ENCODE data around the gene KLHL12. TPM values are rescaled to one million over a fixed set of nuclear protein-coding genes. Genes with fewer than 3 reads are reported as not detected.

The KLHL12 gene
- polyA plus RNA-seq, 1 experiment: 22.7 TPM

DNA sequence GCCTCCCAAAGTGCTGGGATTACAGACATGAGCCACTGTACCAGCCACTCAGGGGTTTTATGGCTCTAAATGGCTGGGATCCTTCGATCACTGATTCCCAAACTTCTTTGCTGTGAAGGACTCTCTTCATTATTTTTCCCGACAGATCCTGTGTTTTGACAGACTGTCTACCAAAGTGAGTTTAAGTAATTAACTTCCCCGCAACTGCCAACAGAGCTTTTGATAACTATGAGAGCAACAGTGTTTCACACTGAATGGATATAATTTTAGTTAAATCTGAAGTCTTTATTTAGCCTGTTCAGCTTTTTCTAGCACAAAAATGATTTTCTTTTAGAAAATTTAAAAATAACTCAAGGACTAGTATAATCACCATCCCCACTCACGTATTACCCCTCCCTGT is 25.5 kb downstream of the KLHL12 start:
- TF ChIP-seq, protein P1, sequence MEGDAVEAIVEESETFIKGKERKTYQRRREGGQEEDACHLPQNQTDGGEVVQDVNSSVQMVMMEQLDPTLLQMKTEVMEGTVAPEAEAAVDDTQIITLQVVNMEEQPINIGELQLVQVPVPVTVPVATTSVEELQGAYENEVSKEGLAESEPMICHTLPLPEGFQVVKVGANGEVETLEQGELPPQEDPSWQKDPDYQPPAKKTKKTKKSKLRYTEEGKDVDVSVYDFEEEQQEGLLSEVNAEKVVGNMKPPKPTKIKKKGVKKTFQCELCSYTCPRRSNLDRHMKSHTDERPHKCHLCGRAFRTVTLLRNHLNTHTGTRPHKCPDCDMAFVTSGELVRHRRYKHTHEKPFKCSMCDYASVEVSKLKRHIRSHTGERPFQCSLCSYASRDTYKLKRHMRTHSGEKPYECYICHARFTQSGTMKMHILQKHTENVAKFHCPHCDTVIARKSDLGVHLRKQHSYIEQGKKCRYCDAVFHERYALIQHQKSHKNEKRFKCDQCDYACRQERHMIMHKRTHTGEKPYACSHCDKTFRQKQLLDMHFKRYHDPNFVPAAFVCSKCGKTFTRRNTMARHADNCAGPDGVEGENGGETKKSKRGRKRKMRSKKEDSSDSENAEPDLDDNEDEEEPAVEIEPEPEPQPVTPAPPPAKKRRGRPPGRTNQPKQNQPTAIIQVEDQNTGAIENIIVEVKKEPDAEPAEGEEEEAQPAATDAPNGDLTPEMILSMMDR (IDR thresholded peaks at IDR 0.05; ENCODE audit: insufficient read depth, low read depth, low read length): no peak
- POLR2A ChIA-PET: no interaction called here
- no peak for DNase-seq (ENCODE audit: low read depth)
- no peak overlapping the region for H3K4me3 ChIP-seq (ENCODE audit: low read depth, low read length)
- no peaks in the 10 kb centered on the region for H3K27me3 ChIP-seq (ENCODE audit: control insufficient read depth, insufficient read depth, low read length)
- peaks cover 3% of the 10 kb centered on the region for H3K36me3 ChIP-seq (ENCODE audit: control insufficient read depth, insufficient read depth, low read length)
- CTCF ChIA-PET: no interaction called here

DNA sequence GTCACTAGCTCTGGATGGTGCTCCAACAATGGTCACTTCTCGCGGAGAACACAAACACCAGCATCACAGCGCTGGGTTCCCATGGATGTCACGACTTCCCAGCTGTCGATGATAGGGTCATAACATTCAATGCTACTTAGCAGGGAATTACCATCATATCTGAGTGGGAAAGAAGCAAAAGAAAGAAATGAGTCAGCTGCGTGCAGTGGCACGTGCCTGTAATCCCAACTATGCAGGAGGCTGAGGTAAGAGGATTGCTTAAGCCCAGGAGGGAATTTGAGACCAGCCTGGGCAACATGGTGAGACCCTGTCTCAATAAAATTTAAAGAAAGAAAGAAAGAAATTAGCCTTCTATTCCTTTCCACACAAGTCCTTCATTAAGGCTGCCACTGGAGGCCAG is 34.5 kb downstream of the KLHL12 start:
- ChIA-PET CTCF (interaction anchor here (1.0 kb wide), 1 partner anchor 11 kb away, joined by 3 read pairs; no protein-coding TSS in a partner anchor), POLR2A (no interaction called here)
- H3K36me3 ChIP-seq (ENCODE audit: control insufficient read depth, insufficient read depth, low read length): peaks cover 12% of the 10 kb centered on the region
- no peak for DNase-seq (ENCODE audit: low read depth)
- no peak overlapping the region for H3K4me3 ChIP-seq (ENCODE audit: low read depth, low read length)
- TF ChIP-seq, protein P1 (IDR thresholded peaks at IDR 0.05; ENCODE audit: insufficient read depth, low read depth, low read length): no peak
- no peaks in the 10 kb centered on the region for H3K27me3 ChIP-seq (ENCODE audit: control insufficient read depth, insufficient read depth, low read length)

DNA sequence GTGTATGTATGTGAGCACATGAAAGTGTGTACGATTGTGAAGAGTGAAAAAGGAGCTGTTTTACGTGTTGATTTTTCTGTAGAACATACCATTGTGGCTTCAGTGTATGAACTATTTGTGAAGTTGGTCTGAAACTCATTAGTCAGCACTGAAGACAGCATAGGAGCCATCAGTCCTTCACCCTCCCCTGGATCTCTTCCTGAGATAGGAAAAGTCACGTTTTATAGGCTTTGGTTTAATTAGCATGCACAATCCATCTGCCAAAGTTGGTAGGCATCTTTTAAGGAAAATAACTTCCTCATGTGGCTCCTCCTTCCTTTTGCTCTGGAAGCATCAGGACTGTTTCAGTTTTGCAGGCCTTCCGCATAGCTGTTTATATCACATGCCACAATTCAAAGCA is 36.6 kb downstream of the KLHL12 start:
- H3K4me3 ChIP-seq (ENCODE audit: low read depth, low read length): no peak overlapping the region
- H3K27me3 ChIP-seq (ENCODE audit: control insufficient read depth, insufficient read depth, low read length): no peaks in the 10 kb centered on the region
- TF ChIP-seq, protein P1 (IDR thresholded peaks at IDR 0.05; ENCODE audit: insufficient read depth, low read depth, low read length): no peak
- ChIA-PET POLR2A (no interaction called here), CTCF (no interaction called here)
- peaks cover 6% of the 10 kb centered on the region for H3K36me3 ChIP-seq (ENCODE audit: control insufficient read depth, insufficient read depth, low read length)
- peak; percentile 73 for DNase-seq (ENCODE audit: low read depth)

DNA sequence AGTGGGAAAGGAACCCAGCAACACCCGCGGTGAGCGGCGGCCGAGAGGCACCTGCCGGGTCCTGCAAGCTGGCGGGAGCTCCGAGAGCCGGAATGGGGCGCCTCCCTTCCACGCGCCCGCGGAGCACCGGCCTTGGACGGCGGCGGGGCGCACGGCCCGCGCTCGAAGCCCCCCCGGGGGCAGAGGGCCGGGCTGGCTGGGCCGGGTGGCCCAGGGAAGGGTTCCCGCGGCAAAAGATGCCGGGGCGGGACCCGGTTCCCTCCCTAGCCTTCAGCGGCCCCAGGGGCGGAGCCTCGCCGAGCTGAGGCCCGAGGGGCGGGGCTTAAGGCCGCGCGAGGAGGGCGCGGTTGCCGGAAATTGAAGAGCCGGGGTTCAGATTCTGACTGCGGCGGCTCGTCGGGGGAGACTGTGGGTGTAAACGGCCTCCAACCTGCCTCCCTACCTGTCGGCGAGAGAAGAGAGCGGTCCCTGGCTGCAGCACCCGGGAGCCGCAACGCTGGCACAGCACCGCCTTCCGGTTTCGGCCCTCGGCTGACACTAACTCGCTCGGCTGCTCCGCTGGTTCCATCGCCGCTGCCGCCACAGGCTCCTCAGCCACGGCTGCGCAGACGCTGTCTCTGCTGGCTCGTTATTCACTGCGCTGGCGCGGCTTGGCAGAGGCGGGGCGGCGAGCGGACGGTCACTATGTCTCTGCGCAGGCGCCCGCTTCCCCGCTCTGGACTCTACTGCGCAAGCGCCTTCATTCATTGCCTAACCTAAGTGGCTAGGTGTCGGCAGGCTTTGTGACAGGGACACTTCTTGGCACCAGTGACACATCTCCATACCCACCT is 38.3 kb downstream of the KLHL12 start, which contains the start of gene RABIF:
RABIF (minus strand) TSS at position 619 of the 830 bp plus-strand sequence; CDS start at position 568, 51 bp downstream.
- Histone ChIP-seq H3K36me3 (ENCODE audit: control insufficient read depth, insufficient read depth, low read length) (peaks cover 4% of the 10 kb centered on the region), H3K27me3 (ENCODE audit: control insufficient read depth, insufficient read depth, low read length) (no peaks in the 10 kb centered on the region), H3K4me3 (ENCODE audit: low read depth, low read length) (peak within 1 kb of the TSS; percentile 62)
- peak; percentile 65 for DNase-seq (ENCODE audit: low read depth)
- ChIA-PET CTCF (interaction anchor here (0.7 to 1.2 kb wide), 3 partner anchors 13 to 81 kb away, joined by 3 read pairs; partner anchors contain the start of gene KLHL12), POLR2A (no interaction called here)
- TF ChIP-seq, protein P1 (IDR thresholded peaks at IDR 0.05; ENCODE audit: insufficient read depth, low read depth, low read length): peak; percentile 35

DNA sequence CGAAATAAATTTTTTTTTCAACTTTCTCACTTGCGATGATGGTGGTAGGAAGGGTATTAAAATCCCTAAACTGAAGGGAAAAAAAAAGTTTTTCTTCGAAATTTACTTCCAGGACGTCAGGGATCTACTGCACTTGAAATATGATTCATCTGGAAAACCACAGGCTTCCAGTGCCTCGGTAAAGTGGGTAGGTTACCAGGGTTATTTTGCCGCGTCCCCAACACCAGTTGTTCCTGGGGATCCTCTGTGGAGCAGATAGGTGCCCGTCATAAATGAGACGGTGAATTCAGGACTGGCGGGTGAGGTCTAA is 38.9 kb downstream of the KLHL12 start:
- peak; percentile 1 for DNase-seq (ENCODE audit: low read depth)
- ChIA-PET CTCF (interaction anchor here (0.7 to 1.2 kb wide), 2 partner anchors 12 to 82 kb away, joined by 3 read pairs; no protein-coding TSS in a partner anchor), POLR2A (no interaction called here)
- Histone ChIP-seq H3K4me3 (ENCODE audit: low read depth, low read length) (peak overlapping the region; percentile 62), H3K27me3 (ENCODE audit: control insufficient read depth, insufficient read depth, low read length) (no peaks in the 10 kb centered on the region), H3K36me3 (ENCODE audit: control insufficient read depth, insufficient read depth, low read length) (peaks cover 3% of the 10 kb centered on the region)
- TF ChIP-seq, protein P1 (IDR thresholded peaks at IDR 0.05; ENCODE audit: insufficient read depth, low read depth, low read length): no peak
